ENCODE measurements around the gene PRSS33.

The PRSS33 gene

GRCh38 chr16:2739625-2740430, 47.5 kb downstream of the PRSS33 start:
- no peak for DNase-seq

GRCh38 chr16:2738615-2739014, 48.7 kb downstream of the PRSS33 start:
- DNase-seq, result no peak

- DNase-seq, result no peak
Measured at GRCh38 chr16:2737895-2738418, 49.4 kb downstream of the PRSS33 start.

- DNase-seq, result no peak
Measured at GRCh38 chr16:2737238-2737605, 50.1 kb downstream of the PRSS33 start.

- no peak for DNase-seq
Measured at GRCh38 chr16:2736476-2737237, 50.7 kb downstream of the PRSS33 start.

- DNase-seq, result no peak
Measured at GRCh38 chr16:2734844-2735515, 52.4 kb downstream of the PRSS33 start.

Data from activated CD4-positive, CD25-positive, alpha-beta regulatory T cell treated with anti-CD3 and anti-CD28 coated beads, Interleukin-2, amount 50 U/mL, for 72 hours (primary cell).